Erythroblast (primary cell): ENCODE results near the gene IL16.

Experiments
- GATA1 ChIP-seq: IDR thresholded peaks from 2 replicates; pipeline ENCODE4 v1.6.1; 2011; ENCODE audit warnings: low read depth, mild to moderate bottlenecking, control low read depth, low read length, moderate library complexity
- POLR2A ChIP-seq: IDR thresholded peaks from 2 replicates; pipeline ENCODE4 v1.6.1; 2011; ENCODE audit warnings: mild to moderate bottlenecking, low read length

- TF ChIP-seq POLR2A (no peak), GATA1 (no peak)
Observed at GRCh38 chr15:81161160-81161673, 35.5 kb upstream of the IL16 start.
